Tibial artery (tissue), 4 donors: ENCODE data around the gene SNIP1.

ENCODE experiments used
- DNase-seq, 2 donors: peaks; one replicate each; pipeline ENCODE4 v3.0.0-alpha.2; 2019
- H3K27ac ChIP-seq, 2 donors: fragments of 200-600 bp; sonication (generic) in 1 of 2; 1 replicate in 1 of 2; 2 replicates in 1 of 2; pipeline ENCODE4 v1.5.1; 2018 to 2019; ENCODE audit warnings: mild to moderate bottlenecking in 1 of 2
- H3K27me3 ChIP-seq, 2 donors: fragments of 200-600 bp; sonication (generic) in 1 of 2; one replicate each; pipeline versions ENCODE4 v1.5.1 to v1.6.0; 2016 to 2019
- H3K36me3 ChIP-seq, 3 donors: fragments of 200-600 bp; sonication (generic) in 2 of 3; one replicate each; pipeline ENCODE4 v1.5.1; 2016 to 2019; ENCODE audit warnings: mild to moderate bottlenecking in 2 of 3
- H3K4me1 ChIP-seq, 4 donors: fragments of 200-600 bp; sonication (generic) in 2 of 4; 1 replicate in 3 of 4; 2 replicates in 1 of 4; pipeline ENCODE4 v1.5.1; 2016 to 2019
- H3K4me3 ChIP-seq, 2 donors: fragments of 200-600 bp; sonication (generic) in 1 of 2; 1 replicate in 1 of 2; 2 replicates in 1 of 2; pipeline ENCODE4 v1.5.1; 2018 to 2019; ENCODE audit warnings: mild to moderate bottlenecking in 2 of 2
- H3K9me3 ChIP-seq, 3 donors: fragments of 200-600 bp; sonication (generic) in 1 of 3; one replicate each; pipeline ENCODE4 v1.5.1; 2016 to 2019
- CTCF ChIP-seq, 2 experiments: fragments of 200-600 bp in 1 of 2; fragments of 450-650 bp in 1 of 2; IDR thresholded peaks; one replicate each; pipeline ENCODE4 v1.5.1; 2017 to 2019; ENCODE audit warnings: antibody characterized with exemption in 2 of 2, mild to moderate bottlenecking in 1 of 2, moderate library complexity in 1 of 2
- intact Hi-C: fragments of 100-400 bp; cut with DNase I; formaldehyde crosslinking; loops from one replicate; pipeline ENCODE4 v1.15.0; 2023; ENCODE audit warnings: low total_unique reads

Gene SNIP1

GRCh38 chr1:37557402-37557801, 3.3 kb upstream of the SNIP1 start:
- intact Hi-C loops = loop anchor here (2.0 kb wide), 1 partner anchor 45 kb away; no protein-coding TSS in a partner anchor
- peak overlapping the region; percentile 43 to 65 for H3K27ac ChIP-seq

GRCh38 chr1:37556712-37557196, 2.7 kb upstream of the SNIP1 start, which contains the start of gene DNALI1:
DNALI1 (plus strand) TSS chr1:37556940; CDS start chr1:37556995, 55 bp downstream.
- Histone ChIP-seq H3K27ac (peak within 1 kb of the TSS; percentile 43 to 65), H3K9me3 (no peaks in the 10 kb centered on the region), H3K27me3 (no peaks in the 10 kb centered on the region), H3K4me3 (peak within 1 kb of the TSS; percentile 41 to 45), H3K4me1 (peaks cover 0 to 35% (median 23%) of the 10 kb centered on the region in 4 donors), H3K36me3 (peaks cover 2 to 23% (median 4%) of the 10 kb centered on the region in 3 donors)
- peak; percentile 76 to 92 for DNase-seq
- intact Hi-C loops = loop anchor here (2.0 kb wide), 1 partner anchor 44 kb away; no protein-coding TSS in a partner anchor
- no peak for TF ChIP-seq CTCF (IDR thresholded peaks at IDR 0.05)

More at GRCh38 chr1:37557402-37557801, 3.3 kb upstream of the SNIP1 start:
- Histone ChIP-seq H3K27me3 (no peaks in the 10 kb centered on the region), H3K9me3 (no peaks in the 10 kb centered on the region), H3K4me3 (peak overlapping the region in 1 of 2 donors; percentile 41), H3K4me1 (peaks cover 0 to 29% (median 23%) of the 10 kb centered on the region in 4 donors), H3K36me3 (peaks cover 0 to 23% (median 6%) of the 10 kb centered on the region in 3 donors)
- DNase-seq = no peak
- TF ChIP-seq CTCF (IDR thresholded peaks at IDR 0.05) = no peak

- H3K4me3 ChIP-seq = peak overlapping the region; percentile 95 to 98
- intact Hi-C loops = no loop called here
- DNase-seq = no peak
Measured at GRCh38 chr1:37553598-37553926, 531 bp downstream of the SNIP1 start.

GRCh38 chr1:37549341-37549740, 4.8 kb downstream of the SNIP1 start:
- H3K4me1 ChIP-seq = peaks cover 0 to 21% (median 15%) of the 10 kb centered on the region in 4 donors
- no peak overlapping the region for H3K27ac ChIP-seq
- peaks cover 44 to 78% (median 47%) of the 10 kb centered on the region in 3 donors for H3K36me3 ChIP-seq
- TF ChIP-seq CTCF (IDR thresholded peaks at IDR 0.05) = no peak
- H3K9me3 ChIP-seq = no peaks in the 10 kb centered on the region
- H3K4me3 ChIP-seq = no peak overlapping the region
- peak in 1 of 2 donors; percentile 12 for DNase-seq
- no peaks in the 10 kb centered on the region for H3K27me3 ChIP-seq
- intact Hi-C loops = no loop called here

More at GRCh38 chr1:37553598-37553926, 531 bp downstream of the SNIP1 start:
- Histone ChIP-seq H3K27me3 (no peaks in the 10 kb centered on the region), H3K4me1 (peaks cover 0 to 38% (median 27%) of the 10 kb centered on the region in 4 donors), H3K36me3 (peaks cover 13 to 36% (median 19%) of the 10 kb centered on the region in 3 donors), H3K9me3 (no peaks in the 10 kb centered on the region), H3K27ac (peak overlapping the region; percentile 87 to 94)
- no peak for TF ChIP-seq CTCF (IDR thresholded peaks at IDR 0.05)

- Histone ChIP-seq H3K9me3 (no peaks in the 10 kb centered on the region), H3K27ac (no peak overlapping the region), H3K4me3 (no peak overlapping the region), H3K4me1 (peaks cover 0 to 4% (median 0%) of the 10 kb centered on the region in 4 donors), H3K36me3 (peaks cover 48 to 90% (median 52%) of the 10 kb centered on the region in 3 donors), H3K27me3 (no peaks in the 10 kb centered on the region)
- no peak for TF ChIP-seq CTCF (IDR thresholded peaks at IDR 0.05)
- intact Hi-C loops = no loop called here
- DNase-seq = peak in 1 of 2 donors; percentile 3
Measured at GRCh38 chr1:37545019-37545418, 9.1 kb downstream of the SNIP1 start.
